Ovary (tissue), 9 donors: ENCODE data around the gene DCTD. TPM values are rescaled to one million over a fixed set of nuclear protein-coding genes. Genes with fewer than 3 reads are reported as not detected.

Source experiments
- DNase-seq, 5 donors: peaks; one replicate each; pipeline ENCODE4 v3.0.0-alpha.2; 2019 to 2020
- H3K27ac ChIP-seq, 2 donors: fragments of 200-600 bp; one replicate each; pipeline versions ENCODE4 v1.5.1 to v1.8.0; 2019 to 2022
- H3K27me3 ChIP-seq: fragments of 200-600 bp; one replicate; pipeline ENCODE4 v1.8.0; 2022
- H3K36me3 ChIP-seq: fragments of 200-600 bp; sonication (generic); one replicate; pipeline ENCODE4 v1.5.1; 2019
- H3K4me1 ChIP-seq: one replicate; pipeline ENCODE4 v1.8.1; 2013; ENCODE audit warnings: mild to moderate bottlenecking, moderate library complexity; ENCODE audit not compliant: insufficient read depth
- H3K4me3 ChIP-seq: fragments of 200-600 bp; sonication (generic); one replicate; pipeline ENCODE4 v1.5.1; 2017
- H3K9me3 ChIP-seq, 2 donors: fragments of 200-600 bp in 1 of 2; sonication (generic) in 1 of 2; one replicate each; pipeline versions ENCODE4 v1.5.1 to v1.8.1; 2013 to 2019; ENCODE audit warnings: mild to moderate bottlenecking in 1 of 2, moderate library complexity in 1 of 2
- CTCF ChIP-seq, 3 donors: fragments of 450-650 bp in 2 of 3; fragments of 200-600 bp in 1 of 3; IDR thresholded peaks; one replicate each; pipeline versions ENCODE4 v1.5.1 to v1.8.0; 2016 to 2022; ENCODE audit warnings: antibody characterized with exemption in 3 of 3, mild to moderate bottlenecking in 1 of 3
- EP300 ChIP-seq: sonication (generic); formaldehyde crosslinking; IDR thresholded peaks from one replicate; pipeline ENCODE4 v1.6.1; 2017; ENCODE audit warnings: antibody characterized with exemption
- POLR2A ChIP-seq: fragments of 450-650 bp; IDR thresholded peaks from one replicate; pipeline ENCODE4 v1.6.1; 2017; ENCODE audit warnings: antibody characterized with exemption, mild to moderate bottlenecking, moderate library complexity
- WGBS, 3 donors: extraction: QIAGEN DNeasy Blood & Tissue Kit in 1 of 3; methylation state at CpG; one replicate each; pipeline versions ENCODE4 v1.1.5 to v1.1.7; 2013 to 2017; 5-methylcytosine and 5-hydroxymethylcytosine counted together
- intact Hi-C, 4 donors: fragments of 100-400 bp; cut with DNase I; formaldehyde crosslinking; loops; one replicate each; pipeline versions ENCODE4 v1.11.0 to v1.15.1; 2022 to 2023
- polyA plus RNA-seq, 2 donors: library from polyadenylated mRNA; stranded (reverse); fragments of 200-250 nt in 1 of 2; fragments of 350-450 nt in 1 of 2; fragmentation: Illumina TruSeq in 1 of 2; extraction: RNeasy Lipid Tissue Mini Kit (QIAGEN cat#74804) in 1 of 2; gene quantifications; one replicate each; pipeline ENCODE4 v1.2.3, GENCODE V29; 2013 to 2014
- total RNA-seq, 7 donors: library from RNA; depleted of rRNA in 2 of 7; stranded (reverse); fragments of >200 nt in 2 of 7; fragmentation: NEBNext Ultra II Directional in 3 of 7; extraction: Animal tissue kit (Norgen Biotek cat#: 25700) in 3 of 7; gene quantifications; one replicate each; pipeline versions ENCODE4 v1.1.0 to v1.2.4, GENCODE V29; 2016 to 2023
- donor health status: DM: no; HTN: no; CAD: no; lungs with moderate emphysema.
- donor health status: DM: no; HTN: no; CAD: no.
- donor health status: Bipolar disorder and iron deficiency.
- donor health status: DM: yes; HTN: yes; CAD: no.
- donor health status: DM: no; HTN: no; CAD: no.
- donor health status: DM: yes; HTN: yes; CAD: no.

Gene DCTD
- total and polyA plus RNA-seq, 9 donors: 34.1 to 272 (median 91.6) TPM

DNA sequence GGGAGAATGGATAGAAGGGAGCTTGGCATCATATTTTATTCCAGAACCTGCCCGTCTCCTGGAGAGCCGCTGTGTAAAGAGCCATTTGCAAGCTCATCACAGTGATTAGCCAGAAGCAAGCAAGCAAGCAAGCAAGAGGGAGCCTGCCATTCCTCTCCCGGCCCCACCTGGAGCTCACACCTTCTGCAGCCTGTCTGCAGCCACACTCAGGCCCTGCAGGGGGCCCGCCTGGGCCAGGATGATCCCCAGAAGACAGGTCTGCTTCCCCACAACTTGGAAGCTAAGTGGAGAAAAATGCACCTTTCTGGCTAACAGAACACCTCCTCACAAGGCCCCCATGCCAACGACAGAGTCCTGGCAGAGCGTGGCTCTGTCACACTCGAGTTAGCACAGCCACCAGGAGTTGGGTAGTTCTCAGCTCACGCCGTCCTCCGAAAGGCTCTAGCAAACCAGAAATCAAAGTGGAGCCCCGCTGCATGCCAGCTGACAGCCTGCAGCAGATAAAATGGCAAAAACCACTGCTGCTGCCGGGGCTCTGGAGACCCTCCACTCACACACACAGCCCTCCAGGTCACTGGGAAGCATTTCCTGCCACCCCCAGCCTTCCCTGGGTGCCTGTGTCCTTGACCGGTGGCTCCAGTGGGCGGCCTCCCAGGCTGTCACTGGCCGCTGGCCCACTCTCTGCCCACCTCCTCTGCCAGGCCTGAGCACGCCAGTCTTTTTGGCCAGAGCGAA lies 54.9 kb downstream of the DCTD start:
- intact Hi-C loops: no loop called here
- Histone ChIP-seq H3K4me3 (no peak overlapping the region), H3K4me1 (peaks cover 1% of the 10 kb centered on the region), H3K27ac (no peak overlapping the region), H3K27me3 (no peaks in the 10 kb centered on the region), H3K36me3 (no peaks in the 10 kb centered on the region), H3K9me3 (no peaks in the 10 kb centered on the region)
- 74 to 80% (median 79%) methylated on average over 17 of the region's 17 CpGs for WGBS, 3 donors
- DNase-seq: no peak
- no peak for TF ChIP-seq EP300
- TF ChIP-seq POLR2A: no peak
- TF ChIP-seq CTCF (IDR thresholded peaks at IDR 0.05): no peak

DNA sequence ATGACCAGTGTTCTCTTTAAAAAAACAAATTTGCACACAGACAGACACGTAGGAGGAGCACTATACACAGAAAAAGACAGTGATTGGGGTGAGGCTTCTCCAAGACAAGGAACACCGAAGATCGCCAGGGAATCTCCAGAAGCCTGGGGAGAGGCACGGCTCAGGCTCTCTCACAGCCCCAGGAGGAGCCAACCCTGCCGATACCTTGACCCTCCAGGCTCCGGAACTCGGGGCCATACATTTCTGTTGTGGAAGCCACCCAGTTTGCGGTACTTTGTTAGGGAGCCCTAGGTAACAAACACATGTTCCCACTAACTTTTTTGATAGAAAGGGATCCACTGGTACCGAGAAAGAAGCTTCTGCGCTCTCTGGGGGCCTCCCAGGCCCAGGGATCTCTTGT lies 55.8 kb downstream of the DCTD start:
- DNase-seq: no peak
- WGBS, 3 donors: 79 to 85% (median 85%) methylated on average over 10 of the region's 10 CpGs
- intact Hi-C loops: no loop called here

DNA sequence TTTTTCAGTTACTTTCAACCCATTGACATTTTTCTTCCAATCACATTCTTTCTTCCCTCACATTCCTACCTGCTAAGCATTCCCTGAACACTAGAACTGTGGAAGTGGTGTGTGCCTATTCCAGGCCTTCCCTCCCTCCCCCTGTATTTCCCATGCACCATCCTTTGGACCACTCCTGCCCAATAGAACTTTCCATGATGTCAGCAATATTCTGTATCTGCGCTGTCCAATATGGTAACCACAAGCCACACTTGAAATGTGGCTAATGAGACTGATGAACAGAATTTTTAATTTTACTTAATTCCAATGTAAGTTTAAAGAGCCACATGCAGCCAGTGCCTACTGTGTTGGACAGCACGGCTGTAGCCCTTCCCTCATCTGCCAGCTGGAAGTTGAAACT lies 57.5 kb downstream of the DCTD start:
- Histone ChIP-seq H3K4me1 (no peaks in the 10 kb centered on the region), H3K4me3 (no peak overlapping the region), H3K9me3 (no peaks in the 10 kb centered on the region), H3K27ac (no peak overlapping the region), H3K27me3 (no peaks in the 10 kb centered on the region), H3K36me3 (no peaks in the 10 kb centered on the region)
- intact Hi-C loops: no loop called here
- no peak for TF ChIP-seq CTCF (IDR thresholded peaks at IDR 0.05)
- no peak for TF ChIP-seq EP300
- TF ChIP-seq POLR2A: no peak
- DNase-seq: no peak
- 96 to 98% (median 97%) methylated on average over 2 of the region's 2 CpGs for WGBS, 3 donors

More for the DNA sequence above, 55.8 kb downstream of the DCTD start:
- H3K4me3 ChIP-seq: no peak overlapping the region
- peaks cover 1% of the 10 kb centered on the region for H3K4me1 ChIP-seq
- no peak overlapping the region for H3K27ac ChIP-seq
- H3K9me3 ChIP-seq: no peaks in the 10 kb centered on the region
- TF ChIP-seq EP300 (no peak), CTCF (IDR thresholded peaks at IDR 0.05) (no peak), POLR2A (no peak)
- no peaks in the 10 kb centered on the region for H3K36me3 ChIP-seq
- no peaks in the 10 kb centered on the region for H3K27me3 ChIP-seq

DNA sequence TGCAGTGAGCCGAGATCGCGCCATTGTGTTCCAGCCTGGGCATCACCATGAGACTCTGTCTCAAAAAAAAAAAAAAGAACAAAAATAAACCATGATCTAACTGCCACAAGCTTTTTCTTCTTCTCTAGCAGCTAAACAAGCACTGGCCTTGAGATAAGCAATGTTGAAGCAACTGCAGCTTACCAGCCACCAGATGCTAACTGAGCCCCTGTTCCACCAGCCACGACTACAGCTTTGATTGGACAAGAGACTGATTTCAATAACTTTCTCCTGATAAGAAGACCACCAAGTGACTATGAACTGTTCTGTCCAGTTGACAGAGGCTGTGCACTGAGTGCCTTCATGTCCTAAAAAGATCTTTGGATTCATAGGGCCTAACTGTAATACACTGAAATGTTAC lies 58.5 kb downstream of the DCTD start:
- H3K4me1 ChIP-seq: no peaks in the 10 kb centered on the region
- H3K27ac ChIP-seq: no peak overlapping the region
- no peak for DNase-seq
- intact Hi-C loops: no loop called here
- H3K36me3 ChIP-seq: no peaks in the 10 kb centered on the region
- TF ChIP-seq CTCF (IDR thresholded peaks at IDR 0.05) (no peak), EP300 (no peak), POLR2A (no peak)
- H3K27me3 ChIP-seq: no peaks in the 10 kb centered on the region
- H3K9me3 ChIP-seq: no peaks in the 10 kb centered on the region
- 37 to 63% (median 57%) methylated on average over 4 of the region's 4 CpGs for WGBS, 3 donors
- H3K4me3 ChIP-seq: no peak overlapping the region
